H1 (cell line): ENCODE results near the gene PGA5.
A peak's percentile ranks its signal among the peaks of the same experiment; 100 is the strongest.

Experiments used
- ATF3 ChIP-seq: IDR thresholded peaks from 2 replicates; pipeline ENCODE4 v1.6.1; 2011; ENCODE audit warnings: low read depth, mild to moderate bottlenecking, low read length; ENCODE audit not compliant: insufficient read depth
- CTCF ChIP-seq, 3 experiments: IDR thresholded peaks; 1 replicate in 2 of 3; 2 replicates in 1 of 3; pipeline versions ENCODE4 v1.5.1 to v1.6.1; 2011; ENCODE audit warnings: low read length in 3 of 3, mild to moderate bottlenecking in 3 of 3, inconsistent platforms in 2 of 3, low read depth in 1 of 3, moderate library complexity in 1 of 3; ENCODE audit not compliant: insufficient read depth in 1 of 3; ENCODE audit errors: control extremely low read depth in 1 of 3
- EGR1 ChIP-seq: IDR thresholded peaks from 2 replicates; pipeline ENCODE4 v1.6.1; 2011; ENCODE audit warnings: low read depth, low read length, borderline replicate concordance
- PHF8 ChIP-seq: fragments of 200-600 bp; sonication (generic); conservative IDR thresholded peaks from 2 replicates; pipeline ENCODE4 v1.7.1; 2012; ENCODE audit warnings: low read depth, mild to moderate bottlenecking, inconsistent platforms, low read length, moderate library complexity
- POLR2A ChIP-seq, 2 experiments: IDR thresholded peaks; 1 replicate in 1 of 2; 2 replicates in 1 of 2; pipeline ENCODE4 v1.6.1; 2011; ENCODE audit warnings: low read depth in 2 of 2, low read length in 2 of 2, mild to moderate bottlenecking in 2 of 2; ENCODE audit errors: control extremely low read depth in 1 of 2

DNA sequence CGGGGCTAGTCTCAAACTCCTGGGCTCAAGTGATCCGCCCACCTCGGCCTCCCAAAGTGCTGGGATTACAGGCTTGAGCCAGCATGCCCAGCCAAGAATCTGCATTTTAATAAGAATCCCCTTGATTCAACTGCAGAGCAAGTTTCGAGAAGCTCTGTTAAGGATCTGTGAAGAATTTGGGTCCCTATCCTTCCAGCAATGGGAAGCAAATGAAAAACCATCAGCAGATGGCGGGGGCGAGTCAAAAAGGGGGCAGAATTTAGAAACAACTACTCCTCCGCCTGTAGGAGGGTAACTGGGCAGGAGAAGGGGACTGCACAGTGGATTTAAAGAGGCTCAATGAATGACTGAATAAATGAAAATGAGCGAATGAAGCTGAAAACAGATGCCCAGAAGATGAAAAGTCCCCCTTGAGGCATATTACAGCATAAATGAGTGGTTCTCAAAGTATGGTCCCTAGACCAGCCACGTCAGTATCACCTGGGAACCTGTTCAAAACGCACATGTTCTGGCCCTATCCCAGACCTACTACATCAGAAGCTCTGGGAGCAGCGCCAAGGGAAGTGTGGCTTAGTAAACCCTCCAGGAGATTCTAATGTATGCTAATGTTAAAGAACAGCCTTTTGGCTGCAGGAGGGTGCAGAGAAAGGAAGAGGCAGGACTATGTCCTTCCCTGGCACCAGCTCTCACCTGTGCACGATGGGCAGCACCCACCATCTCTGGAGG, 39.1 kb downstream of the PGA5 start:
- TF ChIP-seq ATF3 (no peak), PHF8 (no peak), POLR2A (IDR thresholded peaks at IDR 0.05; ENCODE audit: control extremely low read depth in 1 of 2, low read depth in 2 of 2, low read length in 2 of 2) (no peak), CTCF (IDR thresholded peaks at IDR 0.05; ENCODE audit: control extremely low read depth in 1 of 3, insufficient read depth in 1 of 3, low read depth in 1 of 3, low read length in 3 of 3) (peak in 1 of 3 experiments; percentile 11; a peak in 2 of 4 replicates), EGR1 (no peak)
